GM21515 (cell line): Measurements from ENCODE around the gene STAM2.
"Not testable (repeated sequence)": the region's sequence is repeated elsewhere in the genome, so short reads cannot be mapped to it uniquely, and the experiment has no call there.

Experiments
- ATAC-seq: cut with Tn5 transposase; IDR thresholded peaks from one replicate; pipeline ENCODE4 v1.9.1; 2021; ENCODE audit not compliant: unreplicated experiment

The STAM2 gene

DNA sequence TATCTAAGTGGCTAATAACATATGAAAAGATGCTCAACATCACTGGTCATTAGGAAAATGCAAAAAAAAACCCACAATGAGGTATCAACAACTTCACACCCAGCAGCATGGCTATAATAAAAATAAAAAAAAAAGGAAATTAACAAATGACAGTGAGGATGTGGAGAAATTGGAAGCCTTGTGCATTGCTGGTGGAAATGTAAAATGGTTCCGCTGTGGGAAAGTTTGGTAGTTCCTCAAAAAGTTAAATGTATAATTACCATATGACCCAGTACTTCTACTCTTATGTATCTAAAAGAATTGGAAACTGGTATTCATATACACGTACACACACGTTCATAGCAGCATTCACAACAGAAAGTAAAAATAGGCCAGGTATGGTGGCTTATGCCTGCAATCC is 61.2 kb downstream of the STAM2 start:
- ATAC-seq = no peak

DNA sequence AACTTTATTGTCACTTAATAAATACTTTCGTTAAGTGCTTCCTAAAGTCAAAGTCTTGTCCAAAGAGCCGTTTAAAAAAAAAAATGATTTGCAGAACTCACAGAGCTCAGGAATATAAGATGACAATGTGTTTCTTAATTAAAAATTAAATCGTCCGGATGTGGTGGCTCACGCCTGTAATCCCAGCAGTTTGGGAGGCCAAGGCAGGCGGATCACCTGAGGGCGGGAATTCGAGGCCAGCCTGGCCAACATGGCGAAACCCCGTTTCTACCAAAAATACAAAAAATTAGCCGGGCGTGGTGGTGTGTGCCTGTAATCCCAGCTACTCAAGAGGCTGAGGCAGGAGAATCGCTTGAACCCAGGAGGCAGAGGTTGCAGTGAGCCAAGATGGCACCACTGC is 68.4 kb downstream of the STAM2 start:
- ATAC-seq = not testable (repeated sequence)

DNA sequence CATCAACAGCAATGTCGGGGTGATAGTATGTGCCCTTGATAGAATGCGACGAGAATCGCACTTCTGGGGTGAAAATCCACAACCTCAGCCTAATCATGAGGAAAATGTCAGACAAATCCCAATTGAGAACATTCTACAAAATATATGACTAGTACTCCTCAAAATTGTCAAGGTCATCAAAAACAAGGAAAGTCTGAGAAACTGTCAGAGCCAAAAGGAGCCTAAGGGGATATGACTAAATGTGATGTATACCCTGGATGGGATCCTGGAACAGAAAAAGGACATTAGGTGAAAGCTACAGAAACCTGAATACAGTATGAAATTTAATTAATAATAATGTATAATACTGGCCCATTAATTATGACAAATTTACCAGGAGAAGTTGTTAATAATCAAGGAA is 69.1 kb downstream of the STAM2 start:
- ATAC-seq = no peak

DNA sequence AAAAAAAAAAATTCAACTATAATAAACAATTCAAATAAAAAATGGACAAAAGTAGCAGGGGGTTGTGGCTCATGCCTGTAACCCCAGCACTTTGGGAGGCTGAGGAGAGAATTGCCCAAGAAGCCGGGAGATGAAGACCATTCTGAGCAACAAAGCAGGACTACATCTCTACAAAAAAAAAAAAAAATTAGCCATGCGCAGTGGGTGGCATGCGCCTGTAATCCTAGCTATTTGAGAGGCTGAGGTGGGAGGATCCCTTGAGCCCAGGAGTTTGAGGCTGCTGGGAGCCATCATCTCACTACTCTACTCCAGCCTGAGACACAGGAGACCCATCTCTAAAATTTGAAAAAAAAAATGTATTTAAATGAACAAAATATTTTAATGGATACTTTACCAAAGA is 72.3 kb downstream of the STAM2 start:
- ATAC-seq = no peak

DNA sequence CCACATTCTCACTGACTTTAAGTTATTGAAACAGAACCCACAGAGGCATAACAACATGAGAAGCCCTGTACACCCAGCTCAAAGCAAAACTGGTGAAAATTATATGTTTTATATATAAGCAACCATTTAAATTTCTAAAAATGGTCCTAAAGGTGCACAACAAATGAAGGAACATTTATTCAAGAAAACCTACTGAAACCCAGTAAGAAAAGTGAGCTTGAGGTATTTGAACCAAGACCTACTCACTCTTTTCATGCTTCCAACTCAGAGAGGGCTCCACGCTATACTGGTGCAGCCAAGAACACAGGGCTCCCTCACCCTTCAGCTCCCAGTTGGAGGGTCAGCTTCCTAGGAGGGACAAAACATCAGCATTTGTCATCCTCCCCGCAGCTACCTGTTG is 74.6 kb downstream of the STAM2 start:
- no peak for ATAC-seq

DNA sequence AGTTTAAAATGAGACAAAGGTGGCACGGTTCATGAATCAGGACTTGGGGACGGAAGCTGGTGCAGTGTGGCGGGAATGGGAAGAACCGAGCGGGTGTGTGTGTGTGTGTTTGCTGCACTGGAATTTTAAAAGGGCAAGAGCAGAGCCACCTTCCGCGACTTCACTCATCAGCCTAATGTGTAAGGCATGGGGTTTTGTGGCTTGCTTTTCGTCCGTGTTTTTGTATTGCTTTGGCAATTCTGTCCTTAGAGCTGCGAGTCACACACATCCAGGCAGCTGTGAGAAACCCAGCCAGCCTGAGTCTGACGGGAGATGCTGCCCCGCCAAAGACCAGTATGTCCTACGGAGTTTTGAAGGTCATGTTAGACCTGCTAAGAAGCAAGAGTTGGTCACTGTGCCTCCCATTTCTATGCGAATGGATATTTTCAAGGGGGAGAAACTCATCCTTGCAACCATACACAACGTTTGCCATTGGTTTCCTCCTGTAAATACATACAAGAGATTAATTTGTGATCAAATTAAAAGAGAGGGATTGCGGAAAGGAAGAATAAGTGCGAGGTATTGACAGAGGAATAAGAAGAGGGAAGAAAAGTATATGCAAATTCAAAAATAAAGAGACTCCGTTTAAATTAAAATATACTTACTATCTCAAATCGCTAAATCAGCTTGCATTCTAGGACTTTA is 76.1 kb downstream of the STAM2 start:
- ATAC-seq = no peak

DNA sequence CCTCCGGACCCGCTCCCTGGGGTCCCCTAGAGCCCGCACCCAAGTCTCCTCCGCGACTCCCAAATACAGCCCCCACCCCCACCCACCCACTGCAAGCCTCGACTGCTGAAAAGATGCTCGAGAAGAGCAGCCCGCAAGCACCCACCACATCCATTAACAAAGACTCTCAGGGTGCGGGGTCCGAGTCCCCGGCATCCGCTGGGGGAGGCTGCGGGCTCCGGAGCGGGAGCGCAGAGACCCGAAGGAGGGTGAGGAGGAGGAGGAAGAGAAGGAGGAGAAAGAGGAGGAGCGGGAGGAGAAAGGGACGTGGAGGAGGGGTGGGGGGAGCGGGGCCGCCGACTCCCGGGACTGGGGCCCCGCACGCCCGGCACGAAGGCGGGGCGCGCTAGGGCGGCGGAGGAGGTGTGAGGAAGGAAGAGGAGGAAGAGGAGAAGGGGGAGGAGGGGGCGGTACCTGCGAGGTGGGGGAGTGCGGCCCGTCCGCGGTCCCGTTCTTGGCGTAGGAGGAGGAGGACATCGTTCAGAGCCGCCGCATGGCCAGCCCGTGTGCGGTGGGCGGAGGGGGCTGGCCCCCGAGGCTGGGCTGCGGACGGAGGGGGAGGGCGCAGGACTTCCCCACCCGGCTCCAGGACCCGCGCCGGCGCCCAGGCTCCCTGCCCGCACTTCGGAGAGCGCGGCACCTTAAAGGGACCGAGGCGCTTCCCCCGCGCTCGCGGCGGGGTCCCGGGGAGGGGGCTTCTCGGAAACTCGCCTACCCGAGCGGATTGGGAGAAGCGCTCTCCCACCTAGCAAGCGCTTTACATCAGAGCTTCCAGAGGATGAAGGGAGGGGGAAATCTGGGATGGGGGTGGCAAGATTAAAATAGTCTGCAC is 76.8 kb downstream of the STAM2 start, which contains the start of gene CACNB4:
Gene CACNB4 (minus strand): TSS at position 549 of the 871 bp plus-strand sequence.
- ATAC-seq = no peak

DNA sequence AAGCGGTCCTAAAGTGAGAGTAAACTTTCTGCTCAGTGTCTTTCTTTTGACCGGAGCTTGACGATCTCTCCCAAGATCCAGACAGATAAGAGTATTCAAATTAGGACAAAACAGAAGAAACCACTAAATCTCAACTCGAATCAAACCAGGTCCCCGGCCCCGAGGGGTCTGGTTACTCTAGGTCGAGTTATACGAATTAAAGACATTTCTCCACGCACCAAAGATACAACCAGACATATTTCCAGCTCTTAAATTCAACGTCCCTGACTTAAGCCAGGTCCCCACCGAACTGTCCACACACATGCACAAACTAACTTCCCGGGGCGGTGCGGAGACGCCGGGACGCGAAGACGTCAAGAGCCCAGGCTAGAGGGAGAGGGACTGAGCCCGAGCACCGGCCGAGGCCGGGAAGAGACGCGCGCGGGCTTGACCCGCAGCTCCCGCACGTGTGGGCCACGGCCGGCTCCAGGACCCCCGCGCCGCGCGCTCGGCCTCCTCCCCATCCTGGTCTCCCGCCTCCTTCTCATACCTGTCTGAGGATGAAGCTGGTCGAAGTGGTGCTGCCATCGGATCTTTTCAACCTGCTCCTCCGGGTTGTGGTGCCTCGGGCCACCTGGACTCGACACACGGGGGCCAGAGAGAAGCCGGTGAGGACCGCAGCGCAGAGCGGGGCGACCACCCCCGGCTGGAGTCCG is 77.6 kb downstream of the STAM2 start:
- ATAC-seq = peak; percentile 43

DNA sequence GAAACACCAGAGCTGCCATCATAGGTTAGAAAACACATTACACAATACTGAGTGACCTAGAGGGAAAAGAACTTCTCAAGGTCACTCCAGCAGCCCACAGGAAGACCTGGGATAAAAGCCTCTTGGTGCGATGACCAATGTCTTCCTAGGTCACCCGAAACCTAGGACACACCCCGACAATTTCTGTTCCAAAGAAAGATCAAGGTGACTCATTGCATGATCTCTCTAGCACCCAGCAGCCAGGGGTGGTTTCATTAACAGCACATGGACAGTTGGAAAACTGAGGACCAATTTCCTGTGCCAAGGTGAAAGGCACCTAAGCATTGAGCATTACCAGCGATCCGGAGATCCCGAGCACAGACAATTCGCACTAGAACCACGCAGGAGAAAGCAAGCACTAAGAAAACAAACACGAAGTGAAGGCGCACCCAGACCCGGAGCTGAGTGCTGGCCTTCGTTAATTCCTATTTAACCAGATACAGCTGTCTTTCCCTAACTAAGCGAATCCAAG is 78.2 kb downstream of the STAM2 start:
- ATAC-seq = no peak

DNA sequence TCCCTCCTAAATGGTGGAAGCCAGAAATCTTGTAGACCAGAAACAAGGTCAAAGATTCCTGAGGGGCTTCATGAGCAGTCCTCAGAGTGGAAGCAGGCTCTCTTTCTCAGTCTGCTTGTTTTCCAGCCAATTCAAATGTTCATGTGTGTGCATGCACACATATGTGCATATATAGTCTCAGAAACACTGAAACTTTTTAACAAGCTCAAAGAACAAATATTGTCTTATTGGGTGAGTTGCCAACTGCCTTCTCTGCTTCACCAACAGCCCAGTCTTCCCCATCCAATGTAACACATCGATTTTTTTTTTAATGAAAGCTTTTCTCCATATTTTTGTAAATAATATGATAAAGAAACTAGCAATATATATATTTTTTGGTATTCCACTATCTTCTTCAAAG is 80.4 kb downstream of the STAM2 start:
- no peak for ATAC-seq

DNA sequence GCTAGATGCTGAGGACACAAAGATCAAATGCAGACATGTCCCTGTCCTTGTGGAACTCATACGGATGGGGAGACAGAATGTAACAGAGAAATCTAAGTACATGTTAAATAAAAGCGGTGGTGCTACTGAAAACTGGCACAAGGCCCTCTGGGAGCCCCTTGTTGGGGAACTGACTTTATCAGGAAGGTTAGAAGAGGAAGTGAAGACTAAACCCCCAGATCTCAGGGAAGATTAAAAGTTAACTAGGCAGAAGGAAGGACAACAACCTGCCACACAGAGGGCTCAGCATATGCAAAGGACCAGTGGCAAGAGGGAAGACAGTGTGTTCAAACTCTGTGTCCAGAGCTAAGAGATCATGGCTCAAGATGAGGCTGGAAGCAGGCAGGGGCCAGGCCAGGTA is 81.5 kb downstream of the STAM2 start:
- no peak for ATAC-seq

DNA sequence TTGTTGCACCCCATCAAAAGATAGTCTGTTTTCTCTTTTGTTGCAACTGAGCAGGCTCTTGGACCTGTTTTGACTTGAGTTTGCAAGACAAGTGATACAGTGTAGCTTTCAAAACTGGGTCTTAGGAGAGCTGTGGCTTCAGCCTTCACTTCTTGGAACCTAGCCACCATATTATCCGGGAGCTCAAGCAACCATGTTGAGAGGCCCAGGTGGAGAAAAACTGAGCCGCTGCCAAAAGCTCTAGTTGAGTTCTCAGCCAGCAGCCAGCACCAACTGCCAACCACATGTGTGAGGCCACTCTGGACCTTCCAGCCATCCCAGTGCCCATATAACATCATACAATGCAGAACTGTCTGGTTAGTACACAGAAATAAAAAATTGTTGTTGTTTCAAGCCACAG is 82.1 kb downstream of the STAM2 start:
- no peak for ATAC-seq

DNA sequence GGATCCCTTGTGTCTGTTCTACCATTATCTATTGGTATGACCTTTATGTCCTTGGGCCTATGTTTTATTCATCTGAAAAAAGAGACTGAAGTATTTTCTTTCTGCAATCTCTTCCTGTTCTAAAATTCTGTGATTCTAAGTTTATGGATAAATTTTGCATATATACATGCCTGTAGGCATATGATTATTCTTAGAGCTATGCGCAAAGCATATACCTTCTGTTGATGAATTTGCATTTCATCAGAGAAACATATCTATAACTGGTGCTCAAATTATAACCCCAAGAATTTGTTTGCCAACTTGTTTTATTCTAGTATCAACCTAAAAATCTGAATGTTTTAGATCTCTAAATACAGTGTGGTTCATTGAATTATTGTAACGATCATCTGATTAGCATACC is 83.5 kb downstream of the STAM2 start:
- ATAC-seq = no peak

DNA sequence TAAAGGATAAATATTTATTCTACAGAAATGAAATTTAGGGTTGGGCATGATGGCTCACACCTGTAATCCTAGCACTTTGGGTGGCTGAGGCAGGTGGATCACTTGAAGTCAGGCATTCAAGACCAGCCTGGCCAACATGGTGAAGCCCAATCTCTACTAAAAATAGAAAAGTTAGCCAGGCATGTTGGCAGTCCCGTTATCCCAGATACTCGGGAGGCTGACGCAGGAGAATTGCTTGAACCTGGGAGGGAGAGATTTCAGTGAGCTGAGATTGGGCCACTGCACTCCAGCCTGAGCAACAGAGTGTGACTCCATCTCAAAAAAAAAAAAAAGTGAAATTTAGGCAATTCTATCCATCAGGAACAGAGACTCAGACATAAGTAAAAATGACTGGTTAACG is 84.8 kb downstream of the STAM2 start:
- ATAC-seq = not testable (repeated sequence)

DNA sequence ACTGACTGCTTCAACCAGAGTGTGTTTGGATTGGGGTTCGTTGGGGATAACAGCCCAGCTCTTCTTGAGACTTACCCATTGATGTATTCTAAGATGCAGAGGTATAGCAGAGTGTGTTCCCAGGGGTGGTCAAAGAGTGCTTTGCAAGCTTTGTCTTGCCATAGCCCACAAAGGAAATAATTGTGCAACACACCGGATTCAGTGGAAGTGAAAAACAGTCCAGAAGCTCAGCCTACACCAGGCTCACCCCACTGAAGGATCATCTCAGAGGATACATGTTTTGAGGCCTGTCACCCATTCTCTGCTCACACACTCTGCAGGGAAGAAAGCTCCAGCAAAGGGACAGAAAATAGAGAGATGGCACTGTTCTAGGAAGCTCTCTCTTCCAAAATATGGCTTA is 86.3 kb downstream of the STAM2 start:
- no peak for ATAC-seq

DNA sequence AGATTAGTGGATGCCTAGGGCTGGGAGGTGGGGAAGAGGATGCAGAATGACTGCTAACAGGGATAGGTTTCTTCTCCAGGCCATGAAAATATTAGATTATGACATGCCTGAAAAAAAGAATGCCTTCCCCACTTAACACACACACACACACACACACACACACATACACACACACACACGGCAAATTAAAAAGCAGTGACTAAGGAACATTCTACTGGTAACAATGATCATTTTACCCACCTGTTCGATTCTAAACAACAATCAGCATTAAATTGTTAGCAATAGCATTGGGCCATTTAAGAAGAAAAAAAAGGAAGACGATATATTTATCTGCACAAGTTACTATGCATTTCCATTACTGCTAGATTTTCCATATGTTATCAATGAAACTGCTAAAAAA is 87.6 kb downstream of the STAM2 start:
- ATAC-seq = no peak

DNA sequence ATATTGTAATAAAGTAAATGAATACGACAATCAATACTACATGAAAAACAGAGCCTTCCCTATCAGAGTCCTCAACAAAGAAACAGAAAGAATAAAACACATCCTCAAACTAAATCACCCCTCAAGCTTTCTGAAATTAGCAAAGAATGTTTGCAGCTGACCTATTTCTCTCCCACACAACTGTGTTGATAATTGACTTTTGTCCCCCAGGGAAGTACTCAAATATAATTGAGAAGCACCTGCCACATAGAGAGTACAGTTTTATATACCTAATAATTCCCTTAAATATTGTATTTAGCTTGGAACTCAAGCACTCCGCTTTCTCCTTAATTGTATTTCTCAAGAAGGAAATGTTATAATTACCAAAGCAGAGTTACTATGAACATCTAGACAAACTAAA is 89.3 kb downstream of the STAM2 start:
- no peak for ATAC-seq

DNA sequence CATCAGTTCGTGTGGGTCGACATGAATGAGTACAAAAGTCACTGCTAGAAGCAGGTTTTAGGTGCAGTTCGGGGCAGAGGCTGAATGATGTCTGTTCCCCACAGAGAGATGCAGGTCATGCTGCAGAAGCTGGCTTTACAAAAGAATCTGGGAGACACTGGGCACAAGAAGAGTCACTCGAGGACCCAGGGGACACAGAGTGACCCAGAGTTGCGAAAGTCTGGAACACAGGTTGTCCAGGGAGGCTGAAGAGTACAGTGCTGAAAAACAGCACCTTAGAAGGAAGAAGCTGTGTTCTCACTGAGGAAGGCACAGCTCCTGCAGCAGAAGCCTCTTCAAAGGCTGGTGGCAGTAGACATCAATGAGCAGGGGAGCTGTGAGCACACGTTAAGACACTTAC is 91.5 kb downstream of the STAM2 start:
- no peak for ATAC-seq

DNA sequence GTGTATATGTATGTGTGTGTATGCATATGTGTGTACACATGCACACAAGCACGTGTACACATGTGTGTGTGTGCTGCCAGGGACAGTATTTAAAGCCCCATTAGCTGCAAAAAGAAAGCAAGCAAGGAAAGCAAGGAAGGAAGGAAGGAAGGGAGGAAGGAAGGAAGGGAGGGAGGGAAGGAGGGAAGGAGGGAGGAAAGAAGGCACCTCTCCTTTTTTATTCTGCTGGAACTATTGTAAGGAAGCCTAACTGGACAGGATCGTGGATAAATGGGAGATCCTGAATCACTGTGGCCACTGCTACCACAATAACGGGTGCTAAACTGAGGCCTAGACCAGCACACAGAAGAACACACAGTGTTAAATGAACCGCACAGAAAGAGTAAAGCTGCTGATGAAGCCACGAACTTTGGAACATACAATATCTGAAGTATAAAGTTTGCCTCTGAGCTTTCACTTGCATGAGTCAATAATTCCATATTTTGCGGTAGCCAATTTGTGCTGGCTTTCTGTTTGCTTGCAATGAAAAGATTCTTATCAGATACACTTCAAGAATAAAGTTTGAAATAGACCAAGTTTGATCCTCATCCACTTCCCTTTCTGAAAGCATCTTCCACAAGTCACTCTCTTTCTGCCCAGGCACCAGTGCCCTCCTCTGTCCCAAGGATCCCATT is 92.2 kb downstream of the STAM2 start:
- no peak for ATAC-seq

DNA sequence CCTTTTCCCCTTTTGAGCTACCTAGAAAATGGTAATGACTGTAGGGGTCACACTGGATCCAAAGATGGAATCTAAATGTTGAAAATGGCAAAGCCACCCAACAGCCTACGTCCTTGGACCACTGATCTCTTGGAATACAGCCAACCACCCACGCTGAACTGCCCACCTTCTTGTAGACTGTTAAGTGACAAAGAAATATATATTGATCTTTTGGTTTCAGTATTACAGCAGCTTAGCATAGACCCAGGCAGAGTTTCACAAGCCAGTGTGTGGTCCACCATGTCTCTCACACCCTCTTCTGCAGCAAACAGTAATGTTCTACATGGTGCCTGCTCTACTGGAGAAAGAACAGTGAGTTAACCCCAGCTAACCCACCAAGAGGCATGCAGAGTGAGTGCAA is 96.9 kb downstream of the STAM2 start:
- ATAC-seq = no peak

DNA sequence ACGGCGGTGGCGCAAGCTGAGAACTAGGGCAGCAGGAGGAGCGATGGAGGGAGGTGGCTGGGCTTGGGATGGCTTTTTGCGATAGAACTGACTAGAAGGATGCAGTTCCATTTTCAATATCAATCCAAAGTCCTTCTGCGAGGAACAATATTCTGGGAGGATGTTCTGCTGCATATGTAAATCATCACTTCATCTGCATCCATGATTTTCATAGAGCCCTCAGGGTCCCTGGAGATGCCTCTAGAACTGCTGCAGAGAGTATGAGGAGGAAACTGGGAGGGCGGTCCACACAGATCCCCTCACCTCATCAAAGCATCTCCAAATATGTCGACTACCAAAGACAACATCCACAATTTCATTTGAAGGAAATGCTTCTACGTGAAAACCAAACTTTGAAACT is 97.5 kb downstream of the STAM2 start:
- no peak for ATAC-seq
